Kidney (tissue), 14 donors: ENCODE data around the gene HSPA4. TPM values are rescaled to one million over a fixed set of nuclear protein-coding genes. Genes with fewer than 3 reads are reported as not detected.
"Not testable (repeated sequence)": the region's sequence is repeated elsewhere in the genome, so short reads cannot be mapped to it uniquely, and the experiment has no call there.

Experiments
- DNase-seq, 5 donors: peaks; one replicate each; pipeline ENCODE4 v3.0.0-alpha.2; 2013 to 2020
- FAIRE-seq: peaks from 2 replicates; lab custom pipeline; 2012; peaks lifted over from hg19 to GRCh38; lab: Jason Lieb, UNC
- H3K27ac ChIP-seq, 2 donors: one replicate each; pipeline ENCODE4 v1.7.0; 2013; ENCODE audit warnings: low read depth in 2 of 2, low read length in 2 of 2, inconsistent platforms in 1 of 2
- H3K27me3 ChIP-seq: one replicate; pipeline ENCODE4 v1.7.1; 2013; ENCODE audit warnings: low read length, inconsistent platforms; ENCODE audit not compliant: control insufficient read depth, insufficient read depth
- H3K36me3 ChIP-seq, 3 donors: one replicate each; pipeline versions ENCODE4 v1.7.0 to v1.7.1; 2013; ENCODE audit warnings: low read length in 3 of 3, control low read depth in 1 of 3, inconsistent platforms in 1 of 3; ENCODE audit not compliant: insufficient read depth in 3 of 3, control insufficient read depth in 2 of 3
- H3K4me1 ChIP-seq, 3 donors: one replicate each; pipeline versions ENCODE4 v1.7.0 to v1.7.1; 2013; ENCODE audit warnings: low read length in 3 of 3, inconsistent platforms in 1 of 3, low read depth in 1 of 3; ENCODE audit not compliant: control insufficient read depth in 2 of 3, insufficient read depth in 2 of 3
- H3K4me3 ChIP-seq, 3 donors: one replicate each; pipeline versions ENCODE4 v1.7.0 to v1.8.1; 2013; ENCODE audit warnings: low read length in 3 of 3, control low read depth in 1 of 3, inconsistent platforms in 1 of 3
- H3K9ac ChIP-seq, 3 donors: one replicate each; pipeline versions ENCODE4 v1.7.0 to v1.7.1; 2013; ENCODE audit warnings: low read length in 3 of 3, control low read depth in 1 of 3, inconsistent platforms in 1 of 3
- H3K9me3 ChIP-seq, 3 donors: one replicate each; pipeline versions ENCODE4 v1.7.0 to v1.7.1; 2013; ENCODE audit warnings: low read length in 3 of 3, control low read depth in 1 of 3, inconsistent platforms in 1 of 3; ENCODE audit not compliant: control insufficient read depth in 2 of 3, insufficient read depth in 1 of 3
- CTCF ChIP-seq: IDR thresholded peaks from 3 replicates; pipeline ENCODE4 v1.5.1; 2012; ENCODE audit warnings: mild to moderate bottlenecking, moderate library complexity, borderline replicate concordance; ENCODE audit not compliant: insufficient read depth; ENCODE audit errors: extremely low read depth
- intact Hi-C: fragments of 100-400 bp; cut with DNase I; formaldehyde crosslinking; loops from one replicate; pipeline ENCODE4 v1.11.1; 2022
- polyA plus RNA-seq: library from polyadenylated mRNA; stranded (reverse); fragments of 350-450 nt; fragmentation: Illumina TruSeq; extraction: RNeasy Lipid Tissue Mini Kit (QIAGEN cat#74804); gene quantifications from one replicate; pipeline ENCODE4 v1.2.3, GENCODE V29; 2014; ENCODE audit warnings: low read depth, low replicate concordance; ENCODE audit not compliant: insufficient read depth
- total RNA-seq: library from RNA; stranded (reverse); fragmentation: NEBNext Ultra II Directional; extraction: Animal tissue kit (Norgen Biotek cat#: 25700); gene quantifications from one replicate; pipeline ENCODE4 v1.2.1, GENCODE V29; 2021
- donor health status: control.
- donor health status: control.
- donor health status: control.
- donor health status: control.
- donor health status: control.
- donor health status: DM: yes; HTN: yes; CAD: no.
- donor health status: Normal renal cell carcinoma (clear cell type).

Gene HSPA4
- total and polyA plus RNA-seq, 2 donors from 2014 or later: 79.7 to 81.5 TPM

GRCh38 chr5:133041157-133041784 lies 10.5 kb upstream of the HSPA4 start:
- intact Hi-C loops: no loop called here
- FAIRE-seq (no peak), DNase-seq (no peak)
- H3K36me3 ChIP-seq: no peaks in the 10 kb centered on the region
- H3K9ac ChIP-seq: no peak overlapping the region
- H3K4me1 ChIP-seq: no peaks in the 10 kb centered on the region
- H3K4me3 ChIP-seq: no peak overlapping the region
- TF ChIP-seq CTCF: no peak
- no peaks in the 10 kb centered on the region for H3K27me3 ChIP-seq
- no peak overlapping the region for H3K27ac ChIP-seq
- H3K9me3 ChIP-seq: no peaks in the 10 kb centered on the region

GRCh38 chr5:133041910-133042309 lies 9.9 kb upstream of the HSPA4 start:
- H3K9ac ChIP-seq: no peak overlapping the region
- H3K36me3 ChIP-seq: no peaks in the 10 kb centered on the region
- FAIRE-seq (no peak), DNase-seq (no peak)
- no peaks in the 10 kb centered on the region for H3K9me3 ChIP-seq
- no peaks in the 10 kb centered on the region for H3K27me3 ChIP-seq
- intact Hi-C loops: no loop called here
- no peaks in the 10 kb centered on the region for H3K4me1 ChIP-seq
- TF ChIP-seq CTCF: no peak
- no peak overlapping the region for H3K4me3 ChIP-seq
- no peak overlapping the region for H3K27ac ChIP-seq

- H3K4me1 ChIP-seq: peaks cover 5 to 13% (median 6%) of the 10 kb centered on the region in 3 donors
- H3K4me3 ChIP-seq, H3K36me3 ChIP-seq, H3K9ac ChIP-seq, H3K27ac ChIP-seq, H3K9me3 ChIP-seq, FAIRE-seq, H3K27me3 ChIP-seq, intact Hi-C loops: not testable (repeated sequence)
- peak in 1 of 5 donors; percentile 9 for DNase-seq
Measured at GRCh38 chr5:133046560-133046959, 5.3 kb upstream of the HSPA4 start.

- peaks cover 5 to 13% (median 6%) of the 10 kb centered on the region in 3 donors for H3K4me1 ChIP-seq
- intact Hi-C loops: no loop called here
- no peak overlapping the region for H3K27ac ChIP-seq
- DNase-seq: peak in 1 of 5 donors; percentile 74
- no peak for FAIRE-seq
- no peaks in the 10 kb centered on the region for H3K36me3 ChIP-seq
- TF ChIP-seq CTCF: no peak
- H3K27me3 ChIP-seq: no peaks in the 10 kb centered on the region
- H3K9me3 ChIP-seq: no peaks in the 10 kb centered on the region
- H3K9ac ChIP-seq: no peak overlapping the region
- H3K4me3 ChIP-seq: no peak overlapping the region
Measured at GRCh38 chr5:133047404-133047803, 4.4 kb upstream of the HSPA4 start.
